GM13977 (cell line): ENCODE data around the gene BCAS3.

Experiments
- DNase-seq: peaks from one replicate; pipeline ENCODE4 v3.0.0; 2012; ENCODE audit warnings: low spot score
- CTCF ChIP-seq: IDR thresholded peaks from 2 replicates; pipeline ENCODE4 v1.5.1; 2012; ENCODE audit warnings: mild to moderate bottlenecking, control low read depth; ENCODE audit not compliant: insufficient read depth; ENCODE audit errors: extremely low read depth, missing control alignments
- in situ Hi-C: fragments of 300-500 bp; cut with MboI; formaldehyde crosslinking; loops from one replicate; pipeline ENCODE4 v1.12.0; 2022; ENCODE audit warnings: low sequenced_read_pairs, low pct_unique_long_range_greater_than_20kb, mixed read lengths, inconsistent platforms; ENCODE audit not compliant: unreplicated experiment

BCAS3 gene

DNA sequence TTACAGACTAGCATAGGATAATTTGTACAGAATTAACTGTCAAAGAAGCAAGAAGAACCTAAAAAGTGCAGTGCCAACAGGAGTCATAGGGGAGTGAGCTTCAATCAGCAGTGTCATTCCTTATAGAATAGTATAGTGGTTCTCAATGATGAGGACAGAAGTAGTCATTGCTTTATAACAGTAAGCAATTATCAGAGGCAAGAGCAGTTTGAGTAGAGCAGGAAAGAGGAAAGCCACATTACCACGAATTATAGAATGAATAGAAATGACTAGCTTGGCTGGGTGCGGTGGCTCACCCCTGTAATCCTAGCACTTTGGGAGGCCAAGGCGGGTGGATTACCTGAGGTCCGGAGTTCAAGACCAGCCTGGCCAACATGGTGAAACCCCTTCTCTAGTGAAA lies 512.3 kb downstream of the BCAS3 start:
- TF ChIP-seq CTCF, result no peak
- no peak for DNase-seq
- in situ Hi-C loops, result no loop called here

- no peak for DNase-seq
- no peak for TF ChIP-seq CTCF
- in situ Hi-C loops, result no loop called here
Observed at GRCh38 chr17:61196302-61196704, 518.7 kb downstream of the BCAS3 start.

- no peak for DNase-seq
- in situ Hi-C loops, result no loop called here
- TF ChIP-seq CTCF, result no peak
Observed at GRCh38 chr17:61196799-61197198, 519.1 kb downstream of the BCAS3 start.

DNA sequence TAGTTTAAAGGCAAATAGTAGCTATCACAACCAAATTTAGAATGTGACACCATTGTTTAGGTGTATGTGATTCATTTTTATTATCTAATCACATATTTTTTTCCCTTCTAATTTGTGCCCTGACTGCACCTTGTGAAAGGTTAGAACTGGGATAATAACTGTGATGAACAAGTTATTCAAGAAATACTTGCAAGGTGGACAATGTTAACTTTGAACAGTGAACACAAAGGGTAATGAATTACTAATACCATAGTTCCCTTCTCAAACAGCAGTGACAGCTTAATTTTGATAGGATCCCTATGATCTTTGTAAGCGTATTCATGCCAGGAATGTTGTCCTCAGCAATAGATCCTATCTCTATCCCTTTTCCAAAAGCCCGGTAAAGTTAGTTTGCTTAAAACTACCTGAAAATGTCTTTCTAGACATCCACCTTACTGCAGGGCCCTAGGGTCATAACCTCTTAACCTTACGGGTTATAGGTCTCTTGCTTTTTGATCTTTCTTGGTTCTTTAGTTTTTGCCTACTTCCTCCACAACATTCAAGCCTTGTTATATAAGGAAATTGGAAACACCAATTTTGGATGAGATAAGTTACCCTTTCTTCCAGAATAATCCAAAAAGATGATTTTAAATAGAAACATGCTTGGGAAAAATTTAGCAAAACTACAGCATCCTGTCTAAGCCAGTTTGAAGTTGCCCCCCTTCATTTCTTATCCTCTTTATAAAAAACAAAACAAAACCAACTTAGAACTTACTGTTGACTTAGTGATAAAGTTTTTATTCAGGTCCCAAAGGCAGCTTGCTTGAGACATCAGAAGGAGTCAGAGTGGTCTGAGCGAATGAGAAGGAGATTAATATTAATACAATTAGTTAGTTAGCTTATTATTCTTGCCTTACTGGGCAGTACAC lies 522.0 kb downstream of the BCAS3 start:
- TF ChIP-seq CTCF, result no peak
- no peak for DNase-seq
- in situ Hi-C loops, result no loop called here

DNA sequence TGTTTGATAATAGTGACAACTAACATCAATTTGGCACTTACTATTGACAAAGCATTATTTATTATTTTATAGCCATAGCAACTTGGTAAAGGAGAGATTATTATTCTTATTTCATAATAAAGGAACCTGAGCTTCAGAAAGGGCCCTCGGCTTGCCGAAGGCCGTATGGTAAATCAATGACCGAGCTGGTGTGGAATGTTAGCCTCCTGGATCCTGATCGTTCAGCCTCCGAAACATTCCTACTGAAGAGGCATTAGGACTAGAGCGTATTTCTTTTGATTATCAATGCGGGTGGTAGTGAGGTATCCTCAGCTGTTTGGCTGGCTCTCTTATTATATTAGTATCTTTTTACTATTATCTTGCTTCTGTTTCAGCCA lies 522.7 kb downstream of the BCAS3 start:
- in situ Hi-C loops, result no loop called here
- TF ChIP-seq CTCF, result no peak
- DNase-seq, result no peak

GRCh38 chr17:61201211-61201610 lies 523.6 kb downstream of the BCAS3 start:
- DNase-seq, result no peak
- TF ChIP-seq CTCF, result no peak
- in situ Hi-C loops, result no loop called here
